Measurements from ENCODE around the gene RAB6B. TPM values are rescaled to one million over a fixed set of nuclear protein-coding genes. Genes with fewer than 3 reads are reported as not detected.

Gene RAB6B
- total and polyA plus RNA-seq, 2 donors: 2.5 to 3.4 TPM

DNA sequence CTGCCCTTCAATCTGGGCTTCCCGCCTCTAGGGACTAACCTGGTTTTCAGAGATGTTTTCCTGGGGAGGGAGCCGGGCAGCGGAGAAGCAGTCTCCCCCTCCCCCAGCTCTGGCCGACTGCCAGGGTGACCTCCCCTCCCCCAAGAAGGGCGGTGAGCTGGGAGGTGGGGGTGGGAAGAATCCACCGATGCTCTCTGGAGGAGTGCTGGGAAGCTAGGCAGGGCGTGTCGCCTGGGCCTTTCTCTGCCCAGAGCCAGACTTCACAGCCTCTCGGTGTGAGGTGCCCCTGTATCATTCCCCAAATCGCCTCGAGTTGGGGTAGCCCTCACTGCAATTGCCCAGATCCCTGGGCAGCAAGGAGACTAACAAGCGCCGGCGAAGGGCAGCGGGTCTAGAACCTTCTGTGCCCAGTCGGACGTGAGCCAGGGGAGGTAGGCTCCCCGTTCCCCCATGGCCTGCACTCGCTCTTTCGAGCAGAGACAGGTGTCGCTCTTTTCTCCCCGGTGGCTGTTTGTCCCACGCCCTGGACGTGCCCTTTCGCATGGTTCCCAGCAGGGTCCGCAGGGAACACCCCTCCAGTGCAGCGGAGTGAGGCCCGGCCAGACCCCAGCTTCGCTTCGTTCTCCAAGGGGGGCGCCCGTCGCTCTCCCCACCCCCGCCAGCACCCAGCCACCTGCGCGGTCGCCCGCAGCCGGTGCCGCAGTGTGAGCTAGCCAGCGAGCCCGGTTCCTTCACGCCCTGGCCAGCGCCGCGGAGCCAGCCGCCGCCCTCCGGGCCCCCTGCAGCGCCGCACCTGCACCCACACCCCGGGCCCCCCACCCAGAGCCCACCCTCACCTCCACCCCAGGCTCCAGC, 1.1 kb downstream of the RAB6B start:
- H3K27ac ChIP-seq (ENCODE audit: low read depth): no peak overlapping the region
- 11% methylated on average over 52 of the region's 52 CpGs for WGBS
- peak overlapping the region; percentile 60 for H3K4me3 ChIP-seq (ENCODE audit: low read depth, low read length)
- H3K4me1 ChIP-seq (ENCODE audit: insufficient read depth): no peaks in the 10 kb centered on the region
- no peaks in the 10 kb centered on the region for H3K36me3 ChIP-seq (ENCODE audit: insufficient read depth)
- DNase-seq (ENCODE audit: extremely low spot score): no peak

DNA sequence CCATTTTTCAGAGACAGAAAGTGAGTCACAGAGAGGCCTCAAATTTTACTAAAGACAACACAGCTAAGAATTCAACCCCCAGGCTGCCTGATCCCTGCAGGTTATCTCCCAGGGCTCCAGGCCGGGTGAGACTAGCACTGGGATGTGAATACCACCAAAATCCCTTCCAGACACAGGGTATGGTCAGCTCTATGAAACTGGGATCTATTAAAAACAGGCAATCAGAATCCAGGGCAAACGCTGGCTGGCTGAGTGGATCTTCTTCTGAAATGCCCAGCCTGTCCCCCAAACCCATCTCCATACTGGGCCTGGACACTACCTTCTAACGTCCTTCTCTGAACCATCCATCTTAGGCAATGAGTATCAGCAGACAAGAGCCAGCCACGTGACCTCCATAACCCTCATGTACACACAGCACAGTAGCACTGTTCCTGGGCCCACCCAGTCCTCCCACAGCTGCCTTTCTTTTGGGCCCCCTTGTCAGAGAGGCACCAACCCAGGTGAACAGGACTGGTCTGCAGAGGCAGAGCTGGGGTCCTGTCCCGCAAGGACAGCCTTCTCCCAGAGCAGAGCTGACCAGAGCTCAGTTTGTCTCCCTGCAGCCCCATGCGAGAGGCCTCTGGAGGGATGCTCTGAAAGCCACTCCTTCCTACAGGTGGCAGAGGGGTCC, 1.9 kb downstream of the RAB6B start:
- no peaks in the 10 kb centered on the region for H3K4me1 ChIP-seq (ENCODE audit: insufficient read depth)
- WGBS: 83% methylated on average over 6 of the region's 6 CpGs
- no peak overlapping the region for H3K27ac ChIP-seq (ENCODE audit: low read depth)
- no peaks in the 10 kb centered on the region for H3K36me3 ChIP-seq (ENCODE audit: insufficient read depth)
- DNase-seq (ENCODE audit: extremely low spot score): no peak
- H3K4me3 ChIP-seq (ENCODE audit: low read depth, low read length): no peak overlapping the region

DNA sequence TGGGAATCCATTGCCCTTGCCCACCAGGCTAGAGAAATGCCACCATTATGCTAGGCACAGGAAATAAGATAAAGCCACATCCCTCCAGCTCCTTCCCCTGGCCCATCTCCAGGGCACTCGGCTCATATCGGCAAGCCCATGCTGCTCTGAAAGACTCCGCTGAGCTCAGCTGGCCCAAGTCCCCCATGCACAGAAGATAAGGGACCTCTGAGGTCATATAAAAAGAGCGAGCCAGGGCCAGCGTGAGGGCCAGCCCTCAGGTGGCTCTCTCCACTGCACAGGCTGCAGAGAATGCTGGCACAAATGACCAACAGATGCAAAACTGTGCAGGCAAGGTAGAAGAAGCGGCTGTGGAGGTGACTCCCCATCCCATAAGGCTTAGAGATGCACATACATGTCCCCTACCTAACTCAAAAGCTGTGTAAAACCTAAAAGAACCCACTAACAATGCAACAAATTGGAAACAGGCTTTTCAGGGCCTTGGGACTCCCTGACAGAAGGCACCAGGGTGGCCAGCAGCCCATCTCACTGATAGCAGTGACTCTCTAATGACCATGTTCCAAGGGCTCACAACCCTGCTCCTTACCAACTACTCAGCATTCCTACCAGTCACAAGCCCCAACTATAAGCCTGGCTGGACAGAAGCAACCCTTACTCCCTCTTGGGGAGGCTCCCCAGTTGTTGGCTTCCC, 3.0 kb downstream of the RAB6B start:
- no peaks in the 10 kb centered on the region for H3K4me1 ChIP-seq (ENCODE audit: insufficient read depth)
- WGBS: 74% methylated on average over 6 of the region's 6 CpGs
- no peak overlapping the region for H3K27ac ChIP-seq (ENCODE audit: low read depth)
- no peak overlapping the region for H3K4me3 ChIP-seq (ENCODE audit: low read depth, low read length)
- H3K36me3 ChIP-seq (ENCODE audit: insufficient read depth): no peaks in the 10 kb centered on the region
- DNase-seq (ENCODE audit: extremely low spot score): no peak

DNA sequence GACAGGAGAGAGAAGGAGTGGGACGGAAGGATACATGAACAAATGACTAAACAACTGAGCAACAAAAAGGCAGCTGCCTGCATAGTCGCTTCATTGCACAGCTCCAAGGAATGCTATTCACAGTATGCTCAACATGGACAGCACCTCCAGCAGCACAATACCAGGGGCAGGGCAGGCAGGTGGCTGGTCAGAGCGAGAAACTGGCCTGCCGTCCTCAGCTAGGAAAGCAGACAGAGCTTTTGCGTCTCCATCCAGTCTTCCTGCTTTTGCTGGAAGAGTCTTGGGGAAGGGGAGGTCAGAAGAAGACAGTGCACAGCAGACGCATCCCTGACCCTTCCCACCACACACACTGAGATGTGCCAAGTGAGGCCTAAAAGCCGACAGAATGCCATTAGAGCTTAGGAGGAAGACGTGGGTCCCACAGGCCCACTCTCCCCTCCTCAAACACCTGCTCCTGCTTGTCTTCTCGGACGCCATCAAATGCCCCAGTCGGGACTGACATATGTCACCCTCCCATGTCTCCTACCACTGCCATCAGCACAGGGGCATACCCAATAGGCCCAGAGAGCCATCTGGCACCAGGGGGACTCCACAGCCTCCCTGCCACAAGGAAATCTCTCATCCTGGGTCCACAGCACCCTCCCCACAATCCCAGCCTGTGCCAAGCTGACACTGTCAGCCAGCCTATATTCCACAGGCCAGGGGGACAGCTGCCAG, 3.9 kb downstream of the RAB6B start:
- H3K27ac ChIP-seq (ENCODE audit: low read depth): no peak overlapping the region
- DNase-seq (ENCODE audit: extremely low spot score): no peak
- no peak overlapping the region for H3K4me3 ChIP-seq (ENCODE audit: low read depth, low read length)
- WGBS: 91% methylated on average over 11 of the region's 11 CpGs
- H3K36me3 ChIP-seq (ENCODE audit: insufficient read depth): no peaks in the 10 kb centered on the region
- no peaks in the 10 kb centered on the region for H3K4me1 ChIP-seq (ENCODE audit: insufficient read depth)

DNA sequence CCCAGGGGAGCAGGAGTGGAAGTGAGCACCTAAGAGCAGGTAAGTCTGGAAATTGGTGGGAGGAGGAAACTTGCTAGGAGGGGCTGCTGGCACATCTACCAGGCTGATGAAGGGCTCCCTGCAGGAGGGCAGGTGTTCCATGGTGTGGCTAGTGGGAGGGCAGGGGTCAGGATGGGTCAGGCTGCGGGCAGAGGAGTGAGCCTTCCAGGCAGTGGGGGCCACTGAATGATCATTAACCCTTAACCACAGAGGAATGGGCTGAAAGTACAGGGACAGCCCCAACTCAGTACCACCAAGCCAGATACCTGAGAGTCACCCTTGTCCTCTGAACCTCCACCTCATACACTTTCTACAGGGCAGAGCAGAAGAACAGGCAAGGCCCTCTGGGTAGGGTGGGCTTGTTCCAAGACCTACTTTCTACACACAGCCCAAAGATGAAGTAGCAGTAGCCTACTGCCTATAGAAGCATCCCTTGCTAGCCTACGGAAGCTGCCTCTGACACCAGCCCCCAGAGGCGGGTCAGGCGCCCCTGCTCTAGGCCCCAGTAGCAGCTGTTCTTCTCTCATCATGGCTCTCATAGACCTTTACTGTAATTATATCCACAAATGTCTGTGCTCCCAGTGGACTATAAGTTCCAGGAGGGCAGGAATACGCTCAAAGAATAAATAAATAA, 4.6 kb downstream of the RAB6B start:
- H3K36me3 ChIP-seq (ENCODE audit: insufficient read depth): no peaks in the 10 kb centered on the region
- no peak overlapping the region for H3K4me3 ChIP-seq (ENCODE audit: low read depth, low read length)
- WGBS: 95% methylated on average over 5 of the region's 5 CpGs
- H3K27ac ChIP-seq (ENCODE audit: low read depth): no peak overlapping the region
- no peaks in the 10 kb centered on the region for H3K4me1 ChIP-seq (ENCODE audit: insufficient read depth)
- no peak for DNase-seq (ENCODE audit: extremely low spot score)

DNA sequence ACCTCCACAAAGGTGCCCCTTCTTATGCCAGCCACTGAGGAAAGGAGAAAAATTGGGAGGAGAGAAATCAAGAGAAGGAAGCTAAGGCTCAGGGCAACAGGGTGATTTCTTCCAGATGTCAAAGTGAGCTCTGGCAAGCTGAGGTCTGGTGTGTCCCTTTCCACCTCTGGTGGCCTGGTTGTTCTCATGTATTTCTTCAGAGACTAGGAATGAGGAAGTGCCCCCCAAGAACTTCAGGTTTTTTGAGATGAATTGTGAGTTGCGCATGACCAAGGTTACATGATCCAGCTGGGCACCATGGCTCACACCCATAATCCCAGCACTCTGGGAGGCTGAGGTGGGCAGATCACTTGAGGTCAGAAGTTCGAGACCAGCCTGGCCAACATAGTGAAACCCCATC, 5.6 kb downstream of the RAB6B start:
- Histone ChIP-seq H3K27ac (ENCODE audit: low read depth) (no peak overlapping the region), H3K4me1 (ENCODE audit: insufficient read depth) (no peaks in the 10 kb centered on the region), H3K4me3 (ENCODE audit: low read depth, low read length) (no peak overlapping the region), H3K36me3 (ENCODE audit: insufficient read depth) (no peaks in the 10 kb centered on the region)
- no peak for DNase-seq (ENCODE audit: extremely low spot score)
- WGBS: 93% methylated on average over 2 of the region's 2 CpGs

DNA sequence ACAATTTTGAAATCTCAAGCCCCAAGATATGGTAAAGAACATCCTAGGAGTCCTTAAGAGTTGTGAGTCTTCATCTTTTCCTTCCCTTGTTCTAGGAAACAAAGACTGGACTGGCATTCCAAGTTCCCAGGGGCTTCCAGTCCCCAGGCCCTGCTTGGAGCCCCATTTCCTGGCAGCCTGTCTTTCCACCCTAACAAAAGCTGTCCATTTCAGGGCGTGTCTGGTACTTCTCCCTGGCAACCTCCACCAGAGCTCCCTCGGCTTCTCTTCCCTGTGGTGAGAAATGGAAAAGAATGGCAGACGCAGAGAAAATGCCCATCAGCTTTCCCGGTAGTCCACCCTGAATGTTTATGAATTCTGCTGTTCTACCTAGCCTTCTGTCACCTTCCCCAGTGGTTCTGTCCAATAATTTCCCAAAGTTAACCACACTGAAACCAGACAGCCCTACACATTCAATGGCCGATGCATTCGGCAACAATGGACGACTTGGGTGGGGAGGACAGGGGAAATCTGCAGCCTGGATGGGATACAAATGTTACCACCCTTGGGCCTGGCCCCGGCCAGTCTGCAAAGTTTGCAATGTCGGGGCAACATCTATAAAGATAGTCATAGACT, 6.8 kb downstream of the RAB6B start:
- Histone ChIP-seq H3K4me3 (ENCODE audit: low read depth, low read length) (no peak overlapping the region), H3K27ac (ENCODE audit: low read depth) (no peak overlapping the region), H3K4me1 (ENCODE audit: insufficient read depth) (no peaks in the 10 kb centered on the region), H3K36me3 (ENCODE audit: insufficient read depth) (no peaks in the 10 kb centered on the region)
- no peak for DNase-seq (ENCODE audit: extremely low spot score)
- 89% methylated on average over 9 of the region's 9 CpGs for WGBS

DNA sequence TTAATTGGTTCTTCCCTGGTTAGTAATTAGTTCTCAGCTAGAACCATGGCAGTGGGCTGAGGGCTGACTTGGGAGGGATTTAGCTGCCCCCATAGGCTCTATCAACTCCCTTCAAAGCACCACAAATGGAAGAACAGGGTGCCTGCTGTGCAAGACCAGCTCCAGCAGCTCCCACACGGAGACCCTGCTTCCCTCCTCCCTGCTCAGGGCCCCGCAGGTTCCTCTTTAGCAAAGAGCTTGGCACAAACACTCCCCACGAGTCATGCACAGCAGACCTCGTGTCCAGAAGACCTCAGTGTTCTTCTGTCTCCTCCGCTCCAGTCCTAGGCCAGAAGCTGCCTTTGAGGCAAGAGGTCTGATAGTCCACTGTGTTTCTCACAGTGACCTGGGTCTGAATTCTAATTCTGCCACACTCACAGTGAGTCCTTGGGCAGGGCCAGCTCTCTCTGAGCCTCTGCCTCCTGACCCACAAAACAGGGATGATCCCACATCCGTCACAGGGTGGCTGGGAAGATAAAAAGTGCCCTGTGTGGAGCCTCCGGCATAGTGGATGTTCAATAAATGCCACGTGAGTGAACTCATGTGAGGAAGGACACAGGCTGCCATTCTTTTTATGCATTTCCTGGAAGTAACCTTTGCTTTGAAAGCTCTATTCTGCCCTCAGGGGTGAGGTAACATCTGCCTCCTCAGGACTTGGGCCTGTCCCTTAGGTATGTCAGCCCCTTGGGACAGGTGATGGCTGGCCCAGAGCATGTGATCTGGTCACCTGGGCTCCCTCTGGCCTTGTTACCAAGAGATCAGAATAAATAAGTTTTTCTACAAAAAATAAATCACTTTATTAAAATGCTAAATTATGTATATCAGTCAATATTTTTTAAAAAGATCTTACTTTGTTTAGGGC, 7.6 kb downstream of the RAB6B start:
- Histone ChIP-seq H3K36me3 (ENCODE audit: insufficient read depth) (no peaks in the 10 kb centered on the region), H3K27ac (ENCODE audit: low read depth) (no peak overlapping the region), H3K4me1 (ENCODE audit: insufficient read depth) (no peaks in the 10 kb centered on the region), H3K4me3 (ENCODE audit: low read depth, low read length) (no peak overlapping the region)
- WGBS: 60% methylated on average over 8 of the region's 8 CpGs
- DNase-seq (ENCODE audit: extremely low spot score): no peak

DNA sequence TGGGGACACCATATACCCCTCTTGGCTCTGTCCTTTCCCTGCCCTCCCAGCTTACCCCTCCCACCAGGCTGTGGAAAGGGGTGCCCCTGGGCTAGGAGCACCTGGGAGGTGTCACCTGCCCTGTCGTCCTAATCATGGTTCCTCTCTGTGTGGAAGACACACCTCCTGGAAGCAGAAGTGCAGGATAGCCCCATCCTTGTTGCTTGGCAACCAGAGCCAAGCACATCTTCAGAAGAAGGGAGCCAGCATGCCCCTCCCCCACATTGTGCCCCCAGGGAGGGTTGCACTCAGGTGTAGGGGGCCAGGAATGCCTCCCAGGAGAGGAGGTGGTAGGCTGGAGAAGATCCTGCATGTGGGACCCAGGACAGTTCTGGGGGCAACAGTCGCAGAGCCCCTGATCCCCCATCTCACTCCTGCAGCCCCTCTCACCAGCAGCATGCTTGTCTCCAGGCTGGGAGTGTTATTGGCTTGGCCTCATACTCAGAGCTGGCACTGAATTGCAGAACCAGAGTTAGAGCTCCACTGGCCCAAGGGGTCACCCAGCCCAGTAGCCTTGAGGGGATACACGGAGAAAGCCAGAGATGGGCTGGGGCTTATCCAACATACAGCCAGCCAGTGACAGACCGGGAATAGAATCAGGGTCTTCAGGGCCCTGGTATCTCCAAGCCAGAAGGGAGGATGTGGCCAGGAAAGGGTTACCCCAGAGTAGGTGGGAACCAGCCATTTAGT, 8.4 kb downstream of the RAB6B start:
- Histone ChIP-seq H3K4me1 (ENCODE audit: insufficient read depth) (no peaks in the 10 kb centered on the region), H3K36me3 (ENCODE audit: insufficient read depth) (no peaks in the 10 kb centered on the region), H3K4me3 (ENCODE audit: low read depth, low read length) (no peak overlapping the region), H3K27ac (ENCODE audit: low read depth) (no peak overlapping the region)
- no peak for DNase-seq (ENCODE audit: extremely low spot score)
- WGBS: 63% methylated on average over 4 of the region's 4 CpGs

DNA sequence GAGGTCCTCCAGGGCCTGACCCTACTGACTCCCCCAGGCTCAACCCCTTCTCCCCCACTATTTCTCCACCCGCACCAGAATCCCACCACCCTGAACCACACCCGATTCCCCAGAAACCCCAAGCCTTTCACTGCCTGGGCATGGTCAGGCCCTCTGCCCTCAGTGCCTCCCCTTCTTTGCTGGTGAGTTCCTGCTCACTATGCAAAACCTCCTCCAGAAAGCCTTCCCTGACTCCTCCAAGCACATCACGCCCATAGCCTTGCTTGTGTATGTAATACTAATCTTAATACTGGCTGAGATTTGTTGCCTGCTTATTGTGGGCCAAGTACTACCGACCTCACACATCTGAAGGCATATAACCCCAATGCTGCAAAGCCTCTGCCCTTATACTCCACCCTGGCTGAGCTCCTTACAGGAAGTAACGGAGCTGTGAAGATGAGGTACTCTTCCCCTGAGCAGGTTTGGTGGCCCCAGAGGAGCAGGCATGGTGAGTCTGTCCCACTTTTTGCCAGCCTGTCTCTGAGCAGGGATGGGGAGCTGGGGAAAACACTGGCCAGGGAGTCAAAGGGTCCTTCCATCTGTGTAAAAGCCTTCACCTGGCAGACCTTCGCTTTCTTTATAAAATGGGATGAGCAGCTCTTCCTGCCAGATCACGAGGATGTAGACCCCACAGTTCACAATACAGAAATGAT, 9.5 kb downstream of the RAB6B start:
- H3K4me1 ChIP-seq (ENCODE audit: insufficient read depth): no peaks in the 10 kb centered on the region
- 86% methylated on average over 7 of the region's 7 CpGs for WGBS
- no peaks in the 10 kb centered on the region for H3K36me3 ChIP-seq (ENCODE audit: insufficient read depth)
- DNase-seq (ENCODE audit: extremely low spot score): no peak
- no peak overlapping the region for H3K27ac ChIP-seq (ENCODE audit: low read depth)
- no peak overlapping the region for H3K4me3 ChIP-seq (ENCODE audit: low read depth, low read length)
